ENCODE measurements around the gene PGM2.

PGM2 gene

DNA sequence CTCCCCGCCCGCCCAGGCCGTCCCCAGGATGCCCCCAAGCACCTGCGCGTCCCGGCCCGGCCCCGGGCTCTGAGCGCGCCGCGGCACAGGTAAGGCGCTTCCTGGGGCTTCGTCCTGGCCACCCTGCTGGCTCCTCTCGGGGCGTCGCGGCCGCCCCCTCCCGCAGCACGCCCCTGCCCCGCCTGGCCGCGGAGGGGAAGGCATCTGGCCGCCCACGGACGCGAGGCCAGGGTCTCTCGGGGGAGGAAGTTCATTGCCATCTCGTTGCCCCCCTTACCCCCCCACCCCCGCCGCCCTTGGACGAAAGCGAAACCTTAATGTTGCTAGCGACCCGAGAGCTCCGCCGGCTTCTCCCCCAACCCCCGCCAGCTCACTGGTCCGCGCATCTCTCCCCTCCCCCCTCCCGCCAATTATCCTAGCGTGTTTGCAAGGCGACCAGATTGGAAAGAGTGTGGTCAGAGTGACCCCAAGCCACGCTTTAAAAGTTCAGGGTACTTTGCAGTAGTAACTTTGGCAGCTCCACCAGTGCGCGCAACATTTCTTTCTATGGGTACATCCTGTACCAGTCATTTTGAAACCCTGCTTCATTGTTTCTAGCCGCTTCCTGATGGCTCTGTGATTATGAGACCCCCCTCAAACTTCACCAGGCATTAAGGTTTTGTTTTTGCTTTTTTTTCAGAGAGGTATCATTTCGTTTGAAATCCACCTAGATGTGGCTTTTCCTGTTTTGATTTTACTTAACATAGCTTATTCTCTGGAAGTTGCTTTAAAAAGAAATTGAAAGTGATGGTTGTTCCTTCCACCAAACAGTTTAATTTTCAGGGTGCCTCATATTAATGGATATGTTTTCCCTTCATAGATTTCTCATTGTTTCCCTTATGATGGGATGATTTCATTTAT lies 65.0 kb downstream of the PGM2 start:
- no peaks in the 10 kb centered on the region for H3K36me3 ChIP-seq (ENCODE audit: control insufficient read depth in 1 of 2, insufficient read depth in 2 of 2, low read depth in 1 of 2, low read length in 2 of 2)
- H2BK120ac ChIP-seq (ENCODE audit: low read depth, low read length): no peak overlapping the region
- H3K18ac ChIP-seq (ENCODE audit: low read depth in 1 of 2, low read length in 2 of 2): no peak overlapping the region
- H2BK12ac ChIP-seq (ENCODE audit: low read length in 2 of 2): no peak overlapping the region
- no peak overlapping the region for H2BK15ac ChIP-seq (ENCODE audit: low read depth, poor library complexity, severe bottlenecking)
- H3K4ac ChIP-seq (ENCODE audit: low read depth in 1 of 2, low read length in 2 of 2): no peak overlapping the region
- DNase-seq: peak; percentile 14
- H3K9me3 ChIP-seq (ENCODE audit: control insufficient read depth, low read length): no peaks in the 10 kb centered on the region
- peak overlapping the region; percentile 30 for H3K9ac ChIP-seq (ENCODE audit: low read length)
- no peak overlapping the region for H3K14ac ChIP-seq (ENCODE audit: low read length in 2 of 2)
- H2AFZ ChIP-seq (ENCODE audit: low read depth, low read length): peak overlapping the region; percentile 51
- H3K4me3 ChIP-seq (ENCODE audit: insufficient read depth in 1 of 2, low read depth in 1 of 2, low read length in 2 of 2): peak overlapping the region; percentile 71 to 76
- H2BK5ac ChIP-seq (ENCODE audit: low read depth, low read length, poor library complexity, severe bottlenecking): no peak overlapping the region
- H3K27me3 ChIP-seq (ENCODE audit: control insufficient read depth in 1 of 2, insufficient read depth in 1 of 2, low read length in 2 of 2): peaks cover 62 to 73% of the 10 kb centered on the region in 2 experiments
- H3K79me1 ChIP-seq (replicated peaks; ENCODE audit: low read length, poor library complexity, severe bottlenecking): no peaks in the 10 kb centered on the region
- H4K91ac ChIP-seq (ENCODE audit: low read length): no peak overlapping the region
- H3K23ac ChIP-seq (ENCODE audit: low read length in 2 of 2): no peak overlapping the region
- H4K8ac ChIP-seq (ENCODE audit: low read length): no peak overlapping the region
- whole genome bisulfite sequencing: 1% methylated on average over 43 of the region's 49 CpGs
- H3K4me2 ChIP-seq (ENCODE audit: low read length, poor library complexity, severe bottlenecking): peak overlapping the region; percentile 96
- H2AK5ac ChIP-seq (ENCODE audit: low read length, severe bottlenecking): no peak overlapping the region
- peaks cover 16% of the 10 kb centered on the region for H3K4me1 ChIP-seq (ENCODE audit: control insufficient read depth, insufficient read depth, low read depth, low read length)
- no peak overlapping the region for H3K27ac ChIP-seq (ENCODE audit: low read length, poor library complexity, severe bottlenecking)

DNA sequence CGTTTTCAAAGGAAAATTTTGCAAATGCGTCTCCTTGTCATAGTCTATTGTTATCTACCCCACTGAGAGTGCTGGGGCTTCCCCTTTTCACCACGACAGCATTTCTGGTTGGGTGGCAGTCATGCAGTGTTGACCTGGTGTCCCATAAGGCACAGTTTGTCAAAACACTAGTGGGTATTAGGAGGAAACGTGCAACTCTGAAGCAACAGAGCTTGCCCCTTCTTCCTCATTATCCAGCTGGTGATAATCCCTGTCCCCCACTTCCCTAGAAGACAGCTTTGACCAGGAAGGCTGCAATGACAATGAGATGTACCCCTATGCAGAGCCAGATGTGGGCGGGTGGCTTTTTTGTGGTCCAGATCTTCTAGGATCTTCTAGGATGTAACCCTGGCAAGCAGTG lies 66.2 kb downstream of the PGM2 start:
- WGBS: 80% methylated on average over 5 of the region's 5 CpGs
- Histone ChIP-seq H3K9ac (ENCODE audit: low read length) (no peak overlapping the region), H2AK5ac (ENCODE audit: low read length, severe bottlenecking) (no peak overlapping the region)

DNA sequence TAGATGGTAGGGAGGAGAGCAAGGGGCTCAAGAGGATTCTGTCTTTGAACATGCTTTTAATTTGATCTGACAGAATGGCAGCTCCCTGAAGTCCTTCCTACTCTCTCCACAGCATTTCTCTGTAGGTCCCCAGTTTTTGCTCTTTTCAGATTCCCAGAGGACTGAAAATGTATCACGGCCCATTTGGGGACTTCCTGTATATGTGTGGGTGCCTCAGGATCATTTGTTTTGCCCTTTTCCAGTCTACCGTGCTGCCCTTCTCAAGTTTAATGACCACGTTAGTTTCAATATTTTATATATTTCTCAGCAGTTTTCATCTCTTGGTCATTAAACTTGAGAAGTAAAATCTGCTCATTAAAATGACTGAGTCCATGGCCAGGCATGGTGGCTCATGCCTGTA lies 66.7 kb downstream of the PGM2 start:
- no peak overlapping the region for H2BK15ac ChIP-seq (ENCODE audit: low read depth, poor library complexity, severe bottlenecking)
- no peak overlapping the region for H3K4me3 ChIP-seq (ENCODE audit: insufficient read depth in 1 of 2, low read depth in 1 of 2, low read length in 2 of 2)
- H3K4me2 ChIP-seq (ENCODE audit: low read length, poor library complexity, severe bottlenecking): no peak overlapping the region
- H2BK5ac ChIP-seq (ENCODE audit: low read depth, low read length, poor library complexity, severe bottlenecking): no peak overlapping the region
- H3K27me3 ChIP-seq (ENCODE audit: control insufficient read depth in 1 of 2, insufficient read depth in 1 of 2, low read length in 2 of 2): peaks cover 56 to 74% of the 10 kb centered on the region in 2 experiments
- no peak overlapping the region for H3K4ac ChIP-seq (ENCODE audit: low read depth in 1 of 2, low read length in 2 of 2)
- no peak overlapping the region for H3K14ac ChIP-seq (ENCODE audit: low read length in 2 of 2)
- H3K18ac ChIP-seq (ENCODE audit: low read depth in 1 of 2, low read length in 2 of 2): no peak overlapping the region
- no peak overlapping the region for H2AFZ ChIP-seq (ENCODE audit: low read depth, low read length)
- H3K23ac ChIP-seq (ENCODE audit: low read length in 2 of 2): no peak overlapping the region
- no peaks in the 10 kb centered on the region for H3K36me3 ChIP-seq (ENCODE audit: control insufficient read depth in 1 of 2, insufficient read depth in 2 of 2, low read depth in 1 of 2, low read length in 2 of 2)
- no peak overlapping the region for H4K8ac ChIP-seq (ENCODE audit: low read length)
- H4K91ac ChIP-seq (ENCODE audit: low read length): no peak overlapping the region
- no peak overlapping the region for H3K9ac ChIP-seq (ENCODE audit: low read length)
- H3K79me1 ChIP-seq (replicated peaks; ENCODE audit: low read length, poor library complexity, severe bottlenecking): no peaks in the 10 kb centered on the region
- H2BK120ac ChIP-seq (ENCODE audit: low read depth, low read length): no peak overlapping the region
- no peak overlapping the region for H2BK12ac ChIP-seq (ENCODE audit: low read length in 2 of 2)
- H2AK5ac ChIP-seq (ENCODE audit: low read length, severe bottlenecking): no peak overlapping the region
- H3K9me3 ChIP-seq (ENCODE audit: control insufficient read depth, low read length): no peaks in the 10 kb centered on the region
- 89% methylated on average over 3 of the region's 3 CpGs for WGBS
- H3K4me1 ChIP-seq (ENCODE audit: control insufficient read depth, insufficient read depth, low read depth, low read length): peaks cover 16% of the 10 kb centered on the region
- no peak for DNase-seq
- H3K27ac ChIP-seq (ENCODE audit: low read length, poor library complexity, severe bottlenecking): no peak overlapping the region

More for the DNA sequence above, 66.2 kb downstream of the PGM2 start:
- Histone ChIP-seq H4K91ac (ENCODE audit: low read length) (no peak overlapping the region), H2BK120ac (ENCODE audit: low read depth, low read length) (no peak overlapping the region), H3K23ac (ENCODE audit: low read length in 2 of 2) (no peak overlapping the region), H3K27me3 (ENCODE audit: control insufficient read depth in 1 of 2, insufficient read depth in 1 of 2, low read length in 2 of 2) (peaks cover 60 to 75% of the 10 kb centered on the region in 2 experiments), H3K4me2 (ENCODE audit: low read length, poor library complexity, severe bottlenecking) (no peak overlapping the region), H2BK5ac (ENCODE audit: low read depth, low read length, poor library complexity, severe bottlenecking) (no peak overlapping the region), H3K27ac (ENCODE audit: low read length, poor library complexity, severe bottlenecking) (no peak overlapping the region), H3K36me3 (ENCODE audit: control insufficient read depth in 1 of 2, insufficient read depth in 2 of 2, low read depth in 1 of 2, low read length in 2 of 2) (no peaks in the 10 kb centered on the region), H3K9me3 (ENCODE audit: control insufficient read depth, low read length) (no peaks in the 10 kb centered on the region), H3K79me1 (replicated peaks; ENCODE audit: low read length, poor library complexity, severe bottlenecking) (no peaks in the 10 kb centered on the region), H2BK15ac (ENCODE audit: low read depth, poor library complexity, severe bottlenecking) (no peak overlapping the region), H3K18ac (ENCODE audit: low read depth in 1 of 2, low read length in 2 of 2) (no peak overlapping the region), H3K4me1 (ENCODE audit: control insufficient read depth, insufficient read depth, low read depth, low read length) (peaks cover 16% of the 10 kb centered on the region), H3K4me3 (ENCODE audit: insufficient read depth in 1 of 2, low read depth in 1 of 2, low read length in 2 of 2) (no peak overlapping the region), H3K14ac (ENCODE audit: low read length in 2 of 2) (no peak overlapping the region), H2AFZ (ENCODE audit: low read depth, low read length) (no peak overlapping the region), H2BK12ac (ENCODE audit: low read length in 2 of 2) (no peak overlapping the region), H4K8ac (ENCODE audit: low read length) (no peak overlapping the region), H3K4ac (ENCODE audit: low read depth in 1 of 2, low read length in 2 of 2) (no peak overlapping the region)
- no peak for DNase-seq

DNA sequence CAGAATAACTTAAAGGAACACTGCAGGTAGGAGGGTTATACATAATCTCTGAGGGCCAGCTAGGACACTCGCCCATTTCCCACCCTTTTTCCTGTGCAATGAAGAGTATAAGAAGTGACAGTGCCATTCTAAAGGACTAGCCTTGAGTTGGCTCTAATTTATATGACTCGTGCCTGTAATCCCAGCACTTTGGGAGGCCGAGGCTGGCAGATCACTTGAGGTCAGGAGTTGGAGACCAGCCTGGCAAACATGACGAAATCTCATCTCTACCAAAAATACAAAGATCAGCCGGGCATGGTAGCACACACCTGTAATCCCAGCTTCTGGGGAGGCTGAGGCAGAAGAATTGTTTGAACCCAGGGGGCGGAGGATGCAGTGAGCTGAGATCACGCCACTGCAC lies 68.8 kb downstream of the PGM2 start:
- H2BK120ac ChIP-seq (ENCODE audit: low read depth, low read length): no peak overlapping the region
- H3K23ac ChIP-seq (ENCODE audit: low read length in 2 of 2): no peak overlapping the region
- H3K79me1 ChIP-seq (replicated peaks; ENCODE audit: low read length, poor library complexity, severe bottlenecking): no peaks in the 10 kb centered on the region
- H3K18ac ChIP-seq (ENCODE audit: low read depth in 1 of 2, low read length in 2 of 2): no peak overlapping the region
- DNase-seq: no peak
- H2AK5ac ChIP-seq (ENCODE audit: low read length, severe bottlenecking): no peak overlapping the region
- no peak overlapping the region for H3K14ac ChIP-seq (ENCODE audit: low read length in 2 of 2)
- no peak overlapping the region for H3K4me2 ChIP-seq (ENCODE audit: low read length, poor library complexity, severe bottlenecking)
- H3K4me3 ChIP-seq (ENCODE audit: insufficient read depth in 1 of 2, low read depth in 1 of 2, low read length in 2 of 2): no peak overlapping the region
- H2BK15ac ChIP-seq (ENCODE audit: low read depth, poor library complexity, severe bottlenecking): no peak overlapping the region
- H2AFZ ChIP-seq (ENCODE audit: low read depth, low read length): no peak overlapping the region
- no peak overlapping the region for H2BK12ac ChIP-seq (ENCODE audit: low read length in 2 of 2)
- WGBS: 86% methylated on average over 5 of the region's 7 CpGs
- H3K27me3 ChIP-seq (ENCODE audit: control insufficient read depth in 1 of 2, insufficient read depth in 1 of 2, low read length in 2 of 2): peaks cover 46 to 71% of the 10 kb centered on the region in 2 experiments
- H3K9me3 ChIP-seq (ENCODE audit: control insufficient read depth, low read length): no peaks in the 10 kb centered on the region
- H3K4ac ChIP-seq (ENCODE audit: low read depth in 1 of 2, low read length in 2 of 2): no peak overlapping the region
- H2BK5ac ChIP-seq (ENCODE audit: low read depth, low read length, poor library complexity, severe bottlenecking): no peak overlapping the region
- H4K8ac ChIP-seq (ENCODE audit: low read length): no peak overlapping the region
- H3K4me1 ChIP-seq (ENCODE audit: control insufficient read depth, insufficient read depth, low read depth, low read length): peaks cover 10% of the 10 kb centered on the region
- no peaks in the 10 kb centered on the region for H3K36me3 ChIP-seq (ENCODE audit: control insufficient read depth in 1 of 2, insufficient read depth in 2 of 2, low read depth in 1 of 2, low read length in 2 of 2)
- no peak overlapping the region for H3K27ac ChIP-seq (ENCODE audit: low read length, poor library complexity, severe bottlenecking)
- H4K91ac ChIP-seq (ENCODE audit: low read length): no peak overlapping the region
- H3K9ac ChIP-seq (ENCODE audit: low read length): no peak overlapping the region

Measured in mesenchymal stem cell (in vitro differentiated cells and primary cell).